Central memory CD4-positive, alpha-beta T cell (primary cell): ENCODE data around the gene CSF3.

Source experiments
- DNase-seq: peaks from one replicate; pipeline ENCODE4 v3.0.0; 2022

Gene CSF3

DNA sequence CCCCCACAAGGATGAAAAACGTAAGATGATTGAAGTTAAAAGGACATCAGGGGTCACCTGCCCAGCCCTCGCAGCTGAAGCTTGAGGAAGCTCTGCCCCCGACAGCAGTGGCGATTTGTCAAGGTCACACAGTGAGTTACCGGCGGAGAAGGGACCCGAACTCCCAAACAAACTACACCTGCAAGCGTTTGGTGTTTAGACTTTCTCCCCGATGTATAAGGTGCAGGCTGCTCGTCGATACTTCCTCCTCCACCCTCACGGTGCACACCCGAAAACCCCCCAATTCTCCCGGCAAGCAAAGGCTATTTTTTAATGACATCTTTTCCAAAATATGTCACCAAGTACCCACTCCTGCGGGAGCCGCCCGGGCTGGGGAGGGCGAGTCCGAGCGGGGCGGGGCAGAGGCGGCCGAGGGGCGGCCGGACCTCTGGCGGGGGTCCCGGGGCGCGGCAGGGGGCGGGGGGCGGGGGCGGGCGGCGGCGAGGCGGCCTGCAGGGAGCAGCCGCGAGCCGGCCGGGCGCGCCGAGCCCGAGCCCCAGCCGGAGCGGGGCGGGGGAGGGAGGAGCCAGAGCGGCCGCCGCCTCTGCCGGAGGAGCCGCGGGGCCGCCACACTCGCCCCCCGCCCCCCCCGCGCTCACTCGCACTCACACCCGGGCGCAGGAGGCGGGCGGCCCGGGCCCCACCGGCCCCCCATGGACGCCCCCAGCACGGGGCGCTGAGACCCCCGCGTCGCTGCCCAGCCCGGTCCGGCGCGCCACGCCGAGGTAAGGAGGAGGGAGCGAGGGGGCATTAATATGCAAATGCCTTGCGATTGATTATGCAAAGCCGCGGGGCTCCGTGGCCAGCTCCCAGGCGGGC is 47.3 kb downstream of the CSF3 start, which contains the start of gene THRA:
THRA (plus strand) TSS at position 637 of the 858 bp plus-strand sequence. CDS start 11,524 bp downstream, outside the sequence.
- peak; percentile 69 for DNase-seq

DNA sequence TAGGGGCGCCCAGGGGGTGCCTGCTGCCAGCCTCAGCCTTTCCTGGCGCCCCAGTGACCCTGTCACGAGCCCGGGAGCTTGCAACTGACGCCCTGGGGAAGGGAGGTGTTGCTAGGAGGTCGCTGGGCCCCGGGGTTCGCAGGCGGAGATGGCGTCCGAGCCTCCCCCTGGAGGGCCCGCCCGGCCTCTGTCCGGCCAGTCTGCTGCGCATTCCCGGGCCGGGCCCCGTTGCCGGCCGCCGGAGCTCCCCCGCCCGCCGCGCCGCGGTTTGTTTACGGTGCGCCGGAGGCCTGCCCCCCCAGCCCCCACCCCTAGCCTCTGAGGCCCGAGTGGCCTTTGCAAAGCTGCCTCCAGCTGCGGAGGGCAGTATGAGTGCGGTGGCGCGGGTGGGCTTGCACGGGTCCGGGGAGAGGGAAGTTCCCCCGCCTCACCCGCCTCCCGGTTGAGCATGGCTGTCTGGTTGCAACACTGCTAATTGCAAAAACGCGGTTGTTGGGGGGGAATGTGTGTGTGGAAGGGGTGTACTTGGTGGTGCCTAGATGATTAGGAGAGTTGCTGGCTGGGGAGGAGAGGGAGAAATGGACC is 48.0 kb downstream of the CSF3 start:
- peak; percentile 20 for DNase-seq

- DNase-seq, result no peak
Observed at GRCh38 chr17:40063901-40064531, 48.8 kb downstream of the CSF3 start.

- no peak for DNase-seq
Observed at GRCh38 chr17:40064971-40065768, 49.9 kb downstream of the CSF3 start.

GRCh38 chr17:40065769-40066510 is 50.7 kb downstream of the CSF3 start:
- no peak for DNase-seq
